Osteoblast (primary cell): ENCODE results near the gene TIMP4. TPM values are rescaled to one million over a fixed set of nuclear protein-coding genes. Genes with fewer than 3 reads are reported as not detected.
A peak's percentile ranks its signal among the peaks of the same experiment; 100 is the strongest.

ENCODE experiments used
- DNase-seq: peaks from one replicate; pipeline ENCODE4 v3.0.0; 2011; ENCODE audit warnings: low spot score, mixed read lengths; ENCODE audit not compliant: insufficient read length; ENCODE audit errors: missing footprints
- H2AFZ ChIP-seq: 2 replicates; pipeline ENCODE4 v1.6.0; 2011; ENCODE audit warnings: mild to moderate bottlenecking, low read length
- H3K27ac ChIP-seq: 2 replicates; pipeline ENCODE4 v1.5.1; 2011; ENCODE audit warnings: mild to moderate bottlenecking, low read depth, low read length, moderate library complexity
- H3K27me3 ChIP-seq: 2 replicates; pipeline ENCODE4 v1.6.0; 2012; ENCODE audit warnings: mild to moderate bottlenecking, control low read depth, inconsistent platforms, low read length, moderate library complexity; ENCODE audit not compliant: insufficient read depth
- H3K36me3 ChIP-seq: 2 replicates; pipeline ENCODE4 v1.5.1; 2011; ENCODE audit warnings: mild to moderate bottlenecking, low read length, control low read depth, moderate library complexity; ENCODE audit not compliant: insufficient read depth
- H3K4me1 ChIP-seq: 2 replicates; pipeline ENCODE4 v1.5.1; 2011; ENCODE audit warnings: mild to moderate bottlenecking, low read length, control low read depth, moderate library complexity; ENCODE audit not compliant: insufficient read depth
- H3K4me2 ChIP-seq: 2 replicates; pipeline ENCODE4 v1.6.0; 2011; ENCODE audit warnings: mild to moderate bottlenecking, low read length; ENCODE audit not compliant: insufficient read depth
- H3K4me3 ChIP-seq: fragments of 200-600 bp; sonication (generic); 3 replicates; pipeline ENCODE4 v1.5.1; 2012; ENCODE audit warnings: mild to moderate bottlenecking, low read length, inconsistent platforms; ENCODE audit not compliant: insufficient read depth
- H3K79me2 ChIP-seq: 2 replicates; pipeline ENCODE4 v1.6.0; 2012; ENCODE audit warnings: mild to moderate bottlenecking, low read length, control low read depth, inconsistent platforms; ENCODE audit not compliant: insufficient read depth
- H3K9me3 ChIP-seq: 2 replicates; pipeline ENCODE4 v1.5.1; 2011; ENCODE audit warnings: low read depth, low read length, control low read depth
- H4K20me1 ChIP-seq: 2 replicates; pipeline ENCODE4 v1.6.0; 2012; ENCODE audit warnings: mild to moderate bottlenecking, low read length, control low read depth; ENCODE audit not compliant: insufficient read depth
- total RNA-seq: library from RNA; depleted of rRNA; stranded (reverse); fragments of >200 nt; gene quantifications from 2 replicates; pipeline ENCODE4 v1.2.3, GENCODE V29; 2012
- TF ChIP-seq, protein P1 (sequence below): IDR thresholded peaks from 2 replicates; pipeline ENCODE4 v1.5.1; 2011; ENCODE audit warnings: mild to moderate bottlenecking, low read depth, low read length, moderate library complexity; ENCODE audit errors: extremely low read depth

Gene TIMP4
- total RNA-seq, 1 donor = 3.3 TPM

DNA sequence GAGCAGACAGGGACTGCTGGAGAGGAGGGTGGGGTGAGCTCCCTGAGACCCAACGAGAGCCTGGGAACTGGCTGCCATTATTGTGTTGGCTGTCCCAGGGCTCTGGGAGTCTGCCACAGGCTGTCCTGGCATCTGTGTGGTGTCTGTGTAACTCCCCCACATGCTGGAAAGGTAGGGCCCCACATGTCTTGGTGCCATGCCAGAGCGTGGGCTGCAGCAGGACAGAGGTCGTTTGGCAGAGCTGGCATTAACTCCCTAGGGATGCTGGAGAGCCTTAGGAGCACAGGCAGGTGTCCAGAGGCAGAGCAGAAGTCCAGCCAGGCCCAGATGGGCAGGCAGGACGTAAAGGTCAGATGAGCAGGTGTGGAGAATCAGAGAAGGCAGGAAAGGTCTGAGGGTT lies 9.7 kb downstream of the TIMP4 start:
- TF ChIP-seq, protein P1, sequence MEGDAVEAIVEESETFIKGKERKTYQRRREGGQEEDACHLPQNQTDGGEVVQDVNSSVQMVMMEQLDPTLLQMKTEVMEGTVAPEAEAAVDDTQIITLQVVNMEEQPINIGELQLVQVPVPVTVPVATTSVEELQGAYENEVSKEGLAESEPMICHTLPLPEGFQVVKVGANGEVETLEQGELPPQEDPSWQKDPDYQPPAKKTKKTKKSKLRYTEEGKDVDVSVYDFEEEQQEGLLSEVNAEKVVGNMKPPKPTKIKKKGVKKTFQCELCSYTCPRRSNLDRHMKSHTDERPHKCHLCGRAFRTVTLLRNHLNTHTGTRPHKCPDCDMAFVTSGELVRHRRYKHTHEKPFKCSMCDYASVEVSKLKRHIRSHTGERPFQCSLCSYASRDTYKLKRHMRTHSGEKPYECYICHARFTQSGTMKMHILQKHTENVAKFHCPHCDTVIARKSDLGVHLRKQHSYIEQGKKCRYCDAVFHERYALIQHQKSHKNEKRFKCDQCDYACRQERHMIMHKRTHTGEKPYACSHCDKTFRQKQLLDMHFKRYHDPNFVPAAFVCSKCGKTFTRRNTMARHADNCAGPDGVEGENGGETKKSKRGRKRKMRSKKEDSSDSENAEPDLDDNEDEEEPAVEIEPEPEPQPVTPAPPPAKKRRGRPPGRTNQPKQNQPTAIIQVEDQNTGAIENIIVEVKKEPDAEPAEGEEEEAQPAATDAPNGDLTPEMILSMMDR = no peak

DNA sequence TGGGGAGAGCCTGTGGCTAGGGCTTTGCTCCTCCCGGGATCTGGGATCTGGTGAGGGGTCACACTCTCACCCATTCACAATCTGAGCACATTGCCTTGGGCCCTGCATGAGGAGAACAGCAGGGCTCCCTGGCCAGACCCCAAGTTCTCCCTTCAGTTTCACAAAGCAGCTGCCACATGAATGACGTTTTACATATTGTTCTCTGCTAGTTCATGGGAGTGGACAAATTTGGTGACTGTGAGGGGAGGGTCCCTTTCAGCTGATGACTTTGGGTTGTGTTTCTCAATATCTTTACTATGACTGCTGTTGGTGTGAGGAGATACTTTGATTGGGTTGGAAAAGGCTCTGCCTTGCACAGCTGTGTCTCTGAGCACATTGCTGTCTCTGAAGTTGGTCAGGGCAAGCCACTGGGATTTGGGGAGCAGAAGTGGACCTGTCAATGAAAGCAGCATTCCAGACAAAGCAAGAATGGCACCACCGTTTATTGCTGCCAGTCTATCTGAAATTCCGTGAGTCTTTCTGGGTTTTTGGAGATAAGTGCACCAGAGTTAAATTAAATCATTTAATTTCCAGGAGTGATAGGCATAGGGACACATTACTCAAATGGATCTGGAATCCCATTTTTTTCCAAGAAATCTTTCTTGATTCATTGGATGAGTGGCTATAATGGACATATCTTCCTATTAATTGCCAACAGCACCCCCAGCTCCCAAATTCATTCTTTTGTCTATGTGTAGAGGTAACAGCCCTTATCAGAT lies 10.3 kb downstream of the TIMP4 start:
- no peak for DNase-seq
- Histone ChIP-seq H3K27ac (no peak overlapping the region), H2AFZ (no peak overlapping the region), H3K4me3 (no peak overlapping the region), H3K4me2 (no peak overlapping the region), H3K27me3 (peaks cover 7% of the 10 kb centered on the region), H3K4me1 (peaks cover 12% of the 10 kb centered on the region), H3K79me2 (no peaks in the 10 kb centered on the region), H4K20me1 (no peaks in the 10 kb centered on the region), H3K36me3 (no peaks in the 10 kb centered on the region), H3K9me3 (no peaks in the 10 kb centered on the region)
- TF ChIP-seq, protein P1 = no peak

More for the DNA sequence above, 9.7 kb downstream of the TIMP4 start:
- DNase-seq = no peak
- no peaks in the 10 kb centered on the region for H3K79me2 ChIP-seq
- no peak overlapping the region for H2AFZ ChIP-seq
- H3K9me3 ChIP-seq = no peaks in the 10 kb centered on the region
- H3K36me3 ChIP-seq = no peaks in the 10 kb centered on the region
- H3K4me1 ChIP-seq = peaks cover 6% of the 10 kb centered on the region
- no peak overlapping the region for H3K4me3 ChIP-seq
- H3K27me3 ChIP-seq = peaks cover 7% of the 10 kb centered on the region
- H3K4me2 ChIP-seq = no peak overlapping the region
- no peak overlapping the region for H3K27ac ChIP-seq
- no peaks in the 10 kb centered on the region for H4K20me1 ChIP-seq

DNA sequence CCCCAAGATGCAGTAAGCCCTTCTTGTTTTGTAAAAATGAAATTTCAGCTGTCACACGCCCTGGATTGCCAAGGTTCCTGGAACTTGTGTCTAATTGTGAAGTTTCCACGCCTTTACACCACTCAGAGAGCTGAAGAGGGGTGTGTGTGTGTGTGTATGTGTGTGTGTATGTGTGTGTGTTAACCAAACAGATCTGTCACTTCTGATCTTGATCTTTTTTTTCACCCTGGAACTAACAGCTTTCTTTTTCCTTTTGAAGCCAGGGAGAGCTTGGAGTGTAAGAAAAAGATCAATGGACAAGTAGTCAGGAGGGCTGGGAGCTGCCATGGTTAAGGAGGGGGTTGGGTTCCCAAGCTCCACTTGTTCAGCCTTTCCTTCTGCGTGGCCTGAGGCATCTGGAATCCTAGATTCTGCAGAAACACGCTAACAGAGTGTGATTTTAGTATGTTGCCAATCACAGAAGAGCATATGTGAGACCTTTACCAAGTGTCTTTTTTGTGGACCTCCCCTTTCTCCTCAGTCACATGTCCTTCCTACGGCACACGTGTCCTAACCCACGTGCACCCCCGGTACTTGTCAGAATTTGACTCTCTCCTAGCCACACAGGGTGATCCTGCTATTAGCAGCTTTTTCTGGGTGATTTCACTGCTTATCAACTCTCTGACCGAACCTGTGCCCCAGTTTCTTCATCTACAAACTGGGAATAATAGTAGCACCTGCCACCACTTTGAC lies 11.5 kb downstream of the TIMP4 start:
- H3K27ac ChIP-seq = no peak overlapping the region
- H3K4me2 ChIP-seq = no peak overlapping the region
- no peaks in the 10 kb centered on the region for H3K79me2 ChIP-seq
- no peaks in the 10 kb centered on the region for H3K36me3 ChIP-seq
- TF ChIP-seq, protein P1 = no peak
- no peak overlapping the region for H3K4me3 ChIP-seq
- H3K9me3 ChIP-seq = no peaks in the 10 kb centered on the region
- no peak overlapping the region for H2AFZ ChIP-seq
- DNase-seq = peak; percentile 56
- peaks cover 12% of the 10 kb centered on the region for H3K4me1 ChIP-seq
- peaks cover 6% of the 10 kb centered on the region for H3K27me3 ChIP-seq
- H4K20me1 ChIP-seq = no peaks in the 10 kb centered on the region

DNA sequence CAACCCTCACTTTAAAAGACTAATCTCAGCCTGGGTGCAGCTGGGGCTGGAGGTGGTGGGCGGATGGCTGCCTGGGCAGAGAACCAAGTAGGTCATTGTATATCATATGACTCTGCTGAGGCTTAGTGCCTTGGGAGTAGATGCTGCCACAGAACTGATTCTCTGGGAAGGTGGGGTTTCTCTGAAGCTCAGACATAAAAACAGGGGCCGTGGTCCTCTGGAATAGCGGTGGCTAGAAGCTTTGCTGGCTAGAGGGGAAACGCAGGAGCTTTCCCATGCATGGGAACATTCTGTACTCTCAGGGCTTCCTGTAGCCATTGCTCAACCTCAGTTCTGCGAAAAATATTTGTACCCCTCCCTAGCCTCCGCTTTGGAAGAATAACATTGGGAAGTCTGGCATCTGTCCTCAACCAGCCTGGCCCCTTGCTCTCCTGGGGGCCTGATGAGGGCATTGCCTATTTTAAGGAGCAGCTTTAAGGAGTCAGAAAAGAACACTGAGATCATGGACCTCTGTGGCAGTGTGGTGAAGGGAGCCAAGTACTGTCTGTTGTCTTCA lies 14.7 kb downstream of the TIMP4 start:
- no peaks in the 10 kb centered on the region for H3K79me2 ChIP-seq
- no peaks in the 10 kb centered on the region for H3K9me3 ChIP-seq
- no peaks in the 10 kb centered on the region for H4K20me1 ChIP-seq
- peak overlapping the region; percentile 76 for H3K4me2 ChIP-seq
- peak overlapping the region; percentile 71 for H2AFZ ChIP-seq
- TF ChIP-seq, protein P1 = no peak
- peak overlapping the region; percentile 65 for H3K27ac ChIP-seq
- peaks cover 12% of the 10 kb centered on the region for H3K4me1 ChIP-seq
- H3K27me3 ChIP-seq = no peaks in the 10 kb centered on the region
- peak overlapping the region; percentile 49 for H3K4me3 ChIP-seq
- DNase-seq = peak; percentile 91
- no peaks in the 10 kb centered on the region for H3K36me3 ChIP-seq
